ENCODE measurements around the gene NDUFC2. TPM values are rescaled to one million over a fixed set of nuclear protein-coding genes. Genes with fewer than 3 reads are reported as not detected.
A peak's percentile ranks its signal among the peaks of the same experiment; 100 is the strongest.

Gene NDUFC2
- total and polyA plus RNA-seq, 2 of the 8 experiments (the other 6 are each of a cell fraction or from before 2014, with no cell fraction given), result 216 to 356 TPM

- FAIRE-seq (no peak), DNase-seq (ENCODE audit: low read depth in 1 of 2, low spot score in 2 of 2) (peak in 1 of 2 experiments; percentile 78)
- 8% methylated on average over 32 of the region's 37 CpGs; no CpG with 5 or more reads in 1 of the 2 experiments for WGBS, 2 experiments (ENCODE audit: extremely low coverage in 1 of 2, insufficient coverage in 1 of 2, insufficient read length in 1 of 2, insufficient replicate concordance in 2 of 2, low coverage in 1 of 2, low lambda C conversion rate in 2 of 2, missing lambda C conversion rate in 1 of 2)
- Histone ChIP-seq H3K27ac (ENCODE audit: low read depth, low read length) (peak within 1 kb of the TSS; percentile 35; the same call in 1 of the 2 replicates), H3K9me3 (ENCODE audit: insufficient read depth in 2 of 2, low read depth in 1 of 2, low read length in 1 of 2) (no peaks in the 10 kb centered on the region), H2BK15ac (ENCODE audit: low read length) (peak within 1 kb of the TSS; percentile 98; the same call in 1 of the 2 replicates), H3K27me3 (replicated peaks in 1 of 4; ENCODE audit: control insufficient read depth in 3 of 4, extremely low read depth in 1 of 4, insufficient read depth in 3 of 4, low read length in 3 of 4) (no peaks in the 10 kb centered on the region), H4K8ac (ENCODE audit: extremely low read depth, insufficient read depth, low read length) (no peak within 1 kb of the TSS; the same call in 1 of the 2 replicates), H3K79me1 (ENCODE audit: low read depth, low read length) (no peaks in the 10 kb centered on the region; the same call in 1 of the 2 replicates), H3K18ac (ENCODE audit: extremely low read depth, low read length) (peak within 1 kb of the TSS; percentile 93), H2BK120ac (replicated peaks; ENCODE audit: low read depth, low read length) (no peak within 1 kb of the TSS), H4K91ac (replicated peaks; ENCODE audit: insufficient read length, low read length) (peak within 1 kb of the TSS; percentile 79), H3K23me2 (ENCODE audit: low read depth, low read length) (peaks cover 9% of the 10 kb centered on the region), H2BK5ac (ENCODE audit: low read depth, low read length) (peak within 1 kb of the TSS; percentile 76; the same call in 1 of the 2 replicates), H3K36me3 (ENCODE audit: control insufficient read depth in 2 of 4, insufficient read depth in 4 of 4, low read length in 3 of 4) (no peaks in the 10 kb centered on the region), H2AFZ (ENCODE audit: low read length) (no peak within 1 kb of the TSS; the same call in 1 of the 2 replicates), H2BK20ac (ENCODE audit: low read length) (no peak within 1 kb of the TSS; the same call in 1 of the 2 replicates), H4K5ac (ENCODE audit: insufficient read length, low read depth, low read length) (peak within 1 kb of the TSS; percentile 45), H2AK5ac (ENCODE audit: low read depth, low read length) (no peak within 1 kb of the TSS; the same call in 1 of the 2 replicates), H3K14ac (ENCODE audit: insufficient read length) (peak within 1 kb of the TSS; percentile 21), H3K23ac (ENCODE audit: insufficient read length) (no peak within 1 kb of the TSS), H2BK12ac (ENCODE audit: low read depth, low read length) (peak within 1 kb of the TSS; percentile 65), H3K4ac (replicated peaks; ENCODE audit: insufficient read length, low read depth, low read length) (peak within 1 kb of the TSS; percentile 10), H3K4me3 (ENCODE audit: extremely low read depth in 1 of 4, insufficient read depth in 2 of 4, low read depth in 3 of 4, low read length in 4 of 4) (peak within 1 kb of the TSS; percentile 43 to 75 (median 64)), H4K20me1 (replicated peaks in 1 of 2; ENCODE audit: control insufficient read depth in 1 of 2, insufficient read depth in 2 of 2, low read length in 2 of 2) (no peaks in the 10 kb centered on the region), H3K4me1 (replicated peaks in 1 of 4; ENCODE audit: control insufficient read depth in 3 of 4, insufficient read depth in 4 of 4, low read length in 3 of 4) (peaks cover 0 to 13% (median 8%) of the 10 kb centered on the region in 4 experiments; a peak in 6 of 7 replicates), H3K9ac (replicated peaks in 1 of 4; ENCODE audit: extremely low read depth in 1 of 4, low read depth in 3 of 4, low read length in 3 of 4) (peak within 1 kb of the TSS; percentile 68 to 78 (median 73)), H3K56ac (replicated peaks; ENCODE audit: insufficient read length, low read depth, low read length) (no peak within 1 kb of the TSS), H3K4me2 (ENCODE audit: insufficient read depth in 1 of 2, low read depth in 2 of 2, low read length in 2 of 2) (peak within 1 kb of the TSS; percentile 75 to 87), H3K79me2 (ENCODE audit: control insufficient read depth in 1 of 2, insufficient read depth in 2 of 2, low read length in 2 of 2) (no peaks in the 10 kb centered on the region)
- ChIA-PET POLR2A (ENCODE audit: partially characterized antibody) (interaction anchor here (1.2 to 2.1 kb wide), 3 partner anchors 17 to 28 kb away, joined by 3 to 6 read pairs (median 6); partner anchors contain the start of gene INTS4), CTCF (ENCODE audit: partially characterized antibody) (interaction anchor here (0.6 to 3.3 kb wide), 4 partner anchors 14 to 145 kb away, joined by 3 to 19 read pairs (median 3); no protein-coding TSS in a partner anchor)
- peak; percentile 63; the same call in 1 of the 2 replicates for TF ChIP-seq CREB1 (IDR thresholded peaks at IDR 0.05)
- TF ChIP-seq MAFK (IDR thresholded peaks at IDR 0.05; ENCODE audit: low read depth, low read length), result no peak
- no peak for TF ChIP-seq RFX5 (IDR thresholded peaks at IDR 0.05; ENCODE audit: borderline replicate concordance, low read depth, low read length)
- TF ChIP-seq CEBPB (IDR thresholded peaks at IDR 0.05; ENCODE audit: low read depth, low read length), result no peak
- no peak for TF ChIP-seq SAP30 (IDR thresholded peaks at IDR 0.05; ENCODE audit: insufficient read depth, insufficient replicate concordance, low read length)
- TF ChIP-seq KDM4A (IDR thresholded peaks at IDR 0.05; ENCODE audit: low read depth, low read length, severe bottlenecking), result peak; percentile 74
- peak; percentile 90; the same call in 1 of the 2 replicates for TF ChIP-seq RBBP5 (IDR thresholded peaks at IDR 0.05; ENCODE audit: borderline replicate concordance, low read depth, low read length)
- no peak for TF ChIP-seq SIRT6 (IDR thresholded peaks at IDR 0.05; ENCODE audit: low read length)
- peak; percentile 75 for TF ChIP-seq POLR2AphosphoS5 (IDR thresholded peaks at IDR 0.05; ENCODE audit: low read depth, low read length)
- TF ChIP-seq HDAC2 (IDR thresholded peaks at IDR 0.05; ENCODE audit: borderline replicate concordance in 1 of 2, low read depth in 2 of 2, low read length in 2 of 2), result 0 out of 4 replicates have a peak, but pooled peaks of 1 of the 2 experiments have one; percentile 29
These were observed 57.0 kb downstream of the NDUFC2 start, which contains the start of gene KCTD14 for GRCh38 chr11:78022397-78023396. Gene KCTD14, minus strand, starts transcription at chr11:78023276. Its CDS starts 27 bp downstream, at chr11:78023249.

Measured in H1 (cell line).